Transverse colon (tissue), 4 donors: ENCODE measurements around the gene MYRIP. TPM values are rescaled to one million over a fixed set of nuclear protein-coding genes. Genes with fewer than 3 reads are reported as not detected.

ENCODE experiments used
- DNase-seq: peaks from one replicate; pipeline ENCODE4 v3.0.0-alpha.2; 2019
- H3K27ac ChIP-seq, 4 donors: fragments of 200-600 bp; sonication (generic); 2 replicates each; pipeline ENCODE4 v1.5.1; 2016 to 2018; ENCODE audit warnings: inconsistent platforms in 4 of 4
- H3K27me3 ChIP-seq: fragments of 200-600 bp; sonication (generic); 2 replicates; pipeline ENCODE4 v1.5.1; 2017; ENCODE audit warnings: inconsistent platforms
- H3K36me3 ChIP-seq, 4 donors: fragments of 200-600 bp; sonication (generic); 2 replicates each; pipeline ENCODE4 v1.5.1; 2017 to 2019; ENCODE audit warnings: inconsistent platforms in 4 of 4
- H3K4me1 ChIP-seq, 4 donors: fragments of 200-600 bp; sonication (generic); 2 replicates each; pipeline ENCODE4 v1.5.1; 2017 to 2020; ENCODE audit warnings: inconsistent platforms in 4 of 4
- H3K4me3 ChIP-seq, 4 donors: fragments of 200-600 bp; sonication (generic); 1 replicate in 1 of 4; 2 replicates in 3 of 4; pipeline versions ENCODE4 v1.5.1 to v1.6.1; 2017 to 2019; ENCODE audit warnings: inconsistent platforms in 4 of 4
- H3K9me3 ChIP-seq, 2 donors: fragments of 200-600 bp; sonication (generic); 2 replicates each; pipeline ENCODE4 v1.5.1; 2017 to 2019; ENCODE audit warnings: inconsistent platforms in 2 of 2
- EP300 ChIP-seq: sonication (generic); formaldehyde crosslinking; IDR thresholded peaks from one replicate; pipeline ENCODE4 v1.6.1; 2017; ENCODE audit warnings: antibody characterized with exemption, low read depth
- POLR2A ChIP-seq: fragments of 450-650 bp; IDR thresholded peaks from one replicate; pipeline ENCODE4 v1.6.1; 2016; ENCODE audit warnings: antibody characterized with exemption, mild to moderate bottlenecking, moderate library complexity
- POLR2AphosphoS5 ChIP-seq, 3 donors: sonication (generic); formaldehyde crosslinking; IDR thresholded peaks; one replicate each; pipeline ENCODE4 v1.6.1; 2016; ENCODE audit warnings: antibody characterized with exemption in 3 of 3
- WGBS, 2 donors: methylation state at CpG; one replicate each; pipeline ENCODE4 v1.1.5; 2018; ENCODE audit warnings: low coverage in 1 of 2; 5-methylcytosine and 5-hydroxymethylcytosine counted together
- in situ Hi-C, 4 donors: fragments of 200-750 bp; cut with MboI; loops; one replicate each; pipeline versions ENCODE4 v1.15.0 to v1.15.1; 2017; ENCODE audit warnings: low sequenced_read_pairs in 3 of 4, low pct_ligation_motif_present in 1 of 4, low pct_unique_long_range_greater_than_20kb in 1 of 4
- intact Hi-C: fragments of 100-400 bp; cut with DNase I; formaldehyde crosslinking; loops from one replicate; pipeline ENCODE4 v1.15.1; 2023; ENCODE audit warnings: low total_unique reads
- total RNA-seq, 4 donors: library from RNA; depleted of rRNA; stranded (reverse); fragments of >200 nt; gene quantifications; one replicate each; pipeline ENCODE4 v1.1.0, GENCODE V29; 2016
- TF ChIP-seq, protein P1 (sequence below), 5 experiments: fragments of 200-600 bp in 3 of 5; fragments of 450-650 bp in 2 of 5; sonication (generic) in 3 of 5; IDR thresholded peaks; 1 replicate in 2 of 5; 2 replicates in 3 of 5; pipeline ENCODE4 v1.5.1; 2016 to 2017; ENCODE audit warnings: antibody characterized with exemption in 5 of 5, inconsistent platforms in 3 of 5, mild to moderate bottlenecking in 2 of 5, moderate library complexity in 1 of 5

The MYRIP gene
- total RNA-seq, 4 donors from 2014 or later: 2.6 to 19.7 (median 5.4) TPM

DNA sequence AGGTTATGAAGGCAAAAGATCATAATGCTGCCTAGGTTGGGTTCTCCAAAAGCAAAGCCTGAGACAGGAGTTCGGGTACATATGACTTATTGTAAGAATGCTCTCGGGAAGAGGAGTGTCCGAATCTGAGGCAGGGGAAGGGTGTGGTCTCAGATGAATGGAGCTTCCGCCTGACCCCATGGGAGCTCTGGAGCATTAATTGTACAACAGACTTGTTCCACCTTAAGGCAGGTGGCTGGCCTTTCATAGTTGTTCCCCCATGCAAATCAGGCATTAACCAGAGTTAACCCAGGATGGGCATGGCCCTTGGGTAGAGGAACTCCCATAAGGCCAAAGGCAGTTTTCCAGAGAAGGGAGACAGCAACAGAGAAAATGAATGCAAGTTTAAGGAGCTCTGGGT lies 170.6 kb downstream of the MYRIP start:
- H3K36me3 ChIP-seq: no peaks in the 10 kb centered on the region
- TF ChIP-seq POLR2A: no peak
- TF ChIP-seq POLR2AphosphoS5 (IDR thresholded peaks at IDR 0.05): no peak
- TF ChIP-seq EP300: no peak
- TF ChIP-seq, protein P1, sequence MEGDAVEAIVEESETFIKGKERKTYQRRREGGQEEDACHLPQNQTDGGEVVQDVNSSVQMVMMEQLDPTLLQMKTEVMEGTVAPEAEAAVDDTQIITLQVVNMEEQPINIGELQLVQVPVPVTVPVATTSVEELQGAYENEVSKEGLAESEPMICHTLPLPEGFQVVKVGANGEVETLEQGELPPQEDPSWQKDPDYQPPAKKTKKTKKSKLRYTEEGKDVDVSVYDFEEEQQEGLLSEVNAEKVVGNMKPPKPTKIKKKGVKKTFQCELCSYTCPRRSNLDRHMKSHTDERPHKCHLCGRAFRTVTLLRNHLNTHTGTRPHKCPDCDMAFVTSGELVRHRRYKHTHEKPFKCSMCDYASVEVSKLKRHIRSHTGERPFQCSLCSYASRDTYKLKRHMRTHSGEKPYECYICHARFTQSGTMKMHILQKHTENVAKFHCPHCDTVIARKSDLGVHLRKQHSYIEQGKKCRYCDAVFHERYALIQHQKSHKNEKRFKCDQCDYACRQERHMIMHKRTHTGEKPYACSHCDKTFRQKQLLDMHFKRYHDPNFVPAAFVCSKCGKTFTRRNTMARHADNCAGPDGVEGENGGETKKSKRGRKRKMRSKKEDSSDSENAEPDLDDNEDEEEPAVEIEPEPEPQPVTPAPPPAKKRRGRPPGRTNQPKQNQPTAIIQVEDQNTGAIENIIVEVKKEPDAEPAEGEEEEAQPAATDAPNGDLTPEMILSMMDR (IDR thresholded peaks at IDR 0.05): no peak
- H3K27me3 ChIP-seq: no peaks in the 10 kb centered on the region
- intact Hi-C loops: no loop called here
- no peaks in the 10 kb centered on the region for H3K4me1 ChIP-seq
- 46 to 69% methylated on average over 4 of the region's 4 CpGs for WGBS, 2 donors
- no peak for DNase-seq
- no peak overlapping the region for H3K27ac ChIP-seq
- H3K4me3 ChIP-seq: no peak overlapping the region
- in situ Hi-C loops: no loop called here
- no peaks in the 10 kb centered on the region for H3K9me3 ChIP-seq

- intact Hi-C loops: no loop called here
- DNase-seq: no peak
- TF ChIP-seq, protein P1 (IDR thresholded peaks at IDR 0.05): no peak
- no peak for TF ChIP-seq POLR2AphosphoS5 (IDR thresholded peaks at IDR 0.05)
- TF ChIP-seq POLR2A: no peak
- no peak for TF ChIP-seq EP300
- H3K4me1 ChIP-seq: no peaks in the 10 kb centered on the region
- no peak overlapping the region for H3K27ac ChIP-seq
- H3K27me3 ChIP-seq: no peaks in the 10 kb centered on the region
- 63 to 68% methylated on average over 3 of the region's 3 CpGs for WGBS, 2 donors
- H3K4me3 ChIP-seq: no peak overlapping the region
- H3K36me3 ChIP-seq: no peaks in the 10 kb centered on the region
- H3K9me3 ChIP-seq: no peaks in the 10 kb centered on the region
- in situ Hi-C loops: no loop called here
These were observed 171.4 kb downstream of the MYRIP start for GRCh38 chr3:39980781-39981180.

GRCh38 chr3:39981547-39982184 lies 172.3 kb downstream of the MYRIP start:
- no peaks in the 10 kb centered on the region for H3K4me1 ChIP-seq
- H3K9me3 ChIP-seq: no peaks in the 10 kb centered on the region
- no peak overlapping the region for H3K4me3 ChIP-seq
- no peaks in the 10 kb centered on the region for H3K27me3 ChIP-seq
- no peaks in the 10 kb centered on the region for H3K36me3 ChIP-seq
- WGBS, 2 donors: 57 to 79% methylated on average over 1 of the region's 1 CpG
- intact Hi-C loops (no loop called here), in situ Hi-C loops (no loop called here)
- TF ChIP-seq POLR2AphosphoS5 (IDR thresholded peaks at IDR 0.05) (no peak), EP300 (no peak), POLR2A (no peak)
- TF ChIP-seq, protein P1 (IDR thresholded peaks at IDR 0.05): no peak
- no peak for DNase-seq
- H3K27ac ChIP-seq: no peak overlapping the region

GRCh38 chr3:39982665-39983357 lies 173.4 kb downstream of the MYRIP start:
- no peaks in the 10 kb centered on the region for H3K27me3 ChIP-seq
- H3K4me3 ChIP-seq: no peak overlapping the region
- in situ Hi-C loops (no loop called here), intact Hi-C loops (no loop called here)
- no peaks in the 10 kb centered on the region for H3K4me1 ChIP-seq
- 70 to 72% methylated on average over 7 of the region's 7 CpGs for WGBS, 2 donors
- TF ChIP-seq, protein P1 (IDR thresholded peaks at IDR 0.05): no peak
- TF ChIP-seq POLR2A (no peak), EP300 (no peak), POLR2AphosphoS5 (IDR thresholded peaks at IDR 0.05) (no peak)
- H3K9me3 ChIP-seq: no peaks in the 10 kb centered on the region
- no peak overlapping the region for H3K27ac ChIP-seq
- no peak for DNase-seq
- no peaks in the 10 kb centered on the region for H3K36me3 ChIP-seq
